Measurements from ENCODE around the gene TCFL5. TPM values are rescaled to one million over a fixed set of nuclear protein-coding genes. Genes with fewer than 3 reads are reported as not detected.

The TCFL5 gene
- total RNA-seq, 1 experiment from 2014 or later, result 25.7 TPM

DNA sequence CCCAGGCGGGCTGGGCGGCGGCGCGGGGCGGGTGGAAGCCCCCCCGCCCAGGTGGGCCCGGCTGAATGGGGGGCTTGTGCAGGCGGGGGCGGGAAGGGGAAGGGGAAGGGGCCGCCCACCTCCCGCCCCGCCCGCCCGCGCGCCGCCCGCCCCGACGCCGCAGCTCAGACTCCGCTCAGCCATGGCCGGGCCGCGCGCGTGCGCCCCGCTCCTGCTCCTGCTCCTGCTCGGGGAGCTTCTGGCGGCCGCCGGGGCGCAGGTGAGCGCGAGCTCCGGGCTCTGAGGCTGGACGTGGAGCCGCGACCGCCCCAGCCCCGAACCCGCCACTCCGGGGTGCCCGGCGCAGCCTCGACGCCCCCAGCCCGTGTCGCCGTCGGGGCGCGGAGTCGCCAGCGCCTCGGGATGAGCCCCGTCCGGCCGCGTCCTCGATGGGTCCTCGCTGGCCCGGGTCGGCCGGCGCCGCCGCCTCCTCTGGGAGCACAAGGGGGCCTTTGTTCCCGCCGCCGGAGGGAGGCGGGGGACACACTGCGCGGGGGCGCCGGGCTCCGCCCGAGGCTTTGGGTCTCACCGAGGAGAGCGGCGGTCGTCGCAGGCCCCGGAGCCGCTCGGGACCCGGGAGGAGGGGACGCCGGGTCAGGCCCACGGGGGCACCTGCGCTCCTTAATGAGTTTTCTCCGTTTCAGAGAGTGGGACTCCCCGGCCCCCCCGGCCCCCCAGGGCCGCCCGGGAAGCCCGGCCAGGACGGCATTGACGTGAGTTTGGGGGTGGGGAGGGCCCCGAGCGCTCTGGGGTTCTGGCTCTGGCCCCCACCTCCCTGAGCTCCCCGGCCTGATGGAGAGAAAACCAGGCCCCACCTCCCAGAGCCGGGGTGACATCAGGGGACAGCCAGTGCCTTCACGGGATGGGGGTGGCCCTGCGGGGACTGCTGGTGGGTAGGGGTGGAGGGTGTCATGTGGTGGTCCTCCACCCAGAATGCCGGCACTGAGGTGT lies 44.4 kb downstream of the TCFL5 start, which contains the start of gene COL9A3:
Gene COL9A3, plus strand, starts transcription at position 167 of the 990 bp plus-strand sequence. Its CDS starts 15 bp downstream, at position 182.
- DNase-seq, result peak; percentile 91
- Histone ChIP-seq H3K36me3 (replicated peaks; ENCODE audit: control insufficient read depth, insufficient read depth, low read length) (no peaks in the 10 kb centered on the region; the same call in 1 of the 2 replicates), H3K4me3 (ENCODE audit: insufficient read depth, low read depth, low read length) (peak within 1 kb of the TSS; percentile 63), H3K27me3 (ENCODE audit: control insufficient read depth, insufficient read depth, low read length) (peaks cover 8% of the 10 kb centered on the region)

DNA sequence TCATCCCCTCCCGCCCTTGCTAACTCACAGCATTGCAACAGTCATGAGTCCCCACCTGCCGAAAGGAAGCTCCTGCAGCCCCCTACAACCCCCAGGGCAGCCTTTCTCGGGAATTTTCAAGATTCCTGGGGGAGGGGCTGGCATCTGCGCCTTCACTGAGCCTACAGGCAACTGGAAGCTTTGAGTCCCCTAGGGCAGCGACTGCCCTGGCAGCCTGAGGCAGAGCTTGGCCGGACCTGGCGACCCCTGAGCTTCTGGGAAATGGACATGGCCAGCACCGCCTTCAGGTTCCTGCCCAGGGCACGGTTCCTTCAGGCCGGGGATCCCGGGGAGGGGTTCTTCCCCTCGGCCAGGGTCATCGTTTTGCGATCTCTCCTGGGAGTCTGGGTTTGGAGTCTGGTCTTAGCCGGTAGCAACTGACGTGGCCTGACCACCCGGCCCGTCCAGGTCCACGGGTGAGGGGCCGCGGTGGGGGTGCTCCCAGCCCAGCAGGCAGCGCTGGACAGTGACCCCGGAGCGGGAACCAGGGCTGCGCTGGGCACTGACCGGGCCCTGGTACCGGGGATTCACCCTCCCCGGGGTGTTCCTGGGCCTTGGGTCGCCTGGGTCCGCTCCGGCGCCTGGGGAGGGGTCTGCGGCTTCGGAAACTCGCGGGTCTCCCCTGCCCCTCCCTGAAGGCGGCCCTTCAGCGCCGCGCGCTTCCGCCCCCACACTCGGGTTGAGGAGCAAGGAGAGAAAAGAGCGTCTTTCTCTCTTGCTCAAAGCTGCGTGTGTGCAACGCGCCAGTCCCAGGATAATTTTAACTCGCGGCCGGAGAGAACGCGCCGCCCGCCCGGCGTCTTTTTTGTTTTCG lies 45.4 kb downstream of the TCFL5 start:
- peak; percentile 97 for DNase-seq
- Histone ChIP-seq H3K4me3 (ENCODE audit: insufficient read depth, low read depth, low read length) (peak overlapping the region; percentile 63), H3K36me3 (replicated peaks; ENCODE audit: control insufficient read depth, insufficient read depth, low read length) (peaks cover 2% of the 10 kb centered on the region), H3K27me3 (ENCODE audit: control insufficient read depth, insufficient read depth, low read length) (peaks cover 8% of the 10 kb centered on the region)

DNA sequence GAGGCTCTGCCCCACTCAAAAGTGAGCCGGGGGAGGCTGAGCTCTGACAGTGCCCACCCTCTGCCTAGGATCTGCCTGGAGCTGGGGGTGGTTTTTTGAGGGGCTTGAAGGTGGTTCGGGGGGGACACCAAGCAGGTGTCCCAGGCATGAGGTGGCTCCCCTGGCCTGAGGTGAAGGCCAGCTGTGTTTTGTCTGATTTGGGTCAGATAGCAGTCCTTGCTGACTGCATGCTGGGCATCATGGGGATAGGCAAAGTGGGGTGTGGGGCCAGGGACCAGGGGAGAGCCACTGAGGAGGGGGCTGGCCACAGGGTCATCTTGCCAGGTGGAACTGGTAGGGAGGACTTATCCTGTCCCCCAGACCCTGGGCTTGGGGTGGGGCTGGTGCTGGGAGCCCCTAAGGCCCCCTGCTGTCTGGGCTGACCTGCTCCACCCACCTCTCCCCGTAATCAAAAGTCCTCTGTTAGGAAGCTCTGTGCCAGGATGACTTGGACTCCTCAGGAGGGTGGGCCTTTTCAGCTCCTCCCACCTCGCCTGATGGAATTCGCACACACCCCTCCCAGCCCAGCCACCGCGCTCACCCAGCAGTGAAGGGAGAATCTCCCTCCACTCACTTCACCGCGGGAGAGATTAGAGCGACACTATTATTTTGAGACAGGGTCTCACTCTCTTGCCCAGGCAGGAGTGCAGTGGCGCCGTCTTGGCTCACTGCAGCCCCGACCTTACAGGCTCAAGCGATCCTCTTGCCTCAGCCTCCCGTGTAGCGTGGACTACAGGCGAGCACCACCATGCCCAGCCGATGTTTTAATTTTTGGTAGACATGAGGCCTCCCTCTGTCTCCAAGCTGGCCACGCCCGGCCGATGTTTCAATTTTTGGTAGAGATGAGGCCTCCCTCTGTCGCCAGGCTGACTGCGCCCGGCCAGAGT lies 46.3 kb downstream of the TCFL5 start:
- peak; percentile 95 for DNase-seq
- peaks cover 8% of the 10 kb centered on the region for H3K27me3 ChIP-seq (ENCODE audit: control insufficient read depth, insufficient read depth, low read length)
- H3K4me3 ChIP-seq (ENCODE audit: insufficient read depth, low read depth, low read length), result peak overlapping the region; percentile 63
- H3K36me3 ChIP-seq (replicated peaks; ENCODE audit: control insufficient read depth, insufficient read depth, low read length), result peaks cover 4% of the 10 kb centered on the region

DNA sequence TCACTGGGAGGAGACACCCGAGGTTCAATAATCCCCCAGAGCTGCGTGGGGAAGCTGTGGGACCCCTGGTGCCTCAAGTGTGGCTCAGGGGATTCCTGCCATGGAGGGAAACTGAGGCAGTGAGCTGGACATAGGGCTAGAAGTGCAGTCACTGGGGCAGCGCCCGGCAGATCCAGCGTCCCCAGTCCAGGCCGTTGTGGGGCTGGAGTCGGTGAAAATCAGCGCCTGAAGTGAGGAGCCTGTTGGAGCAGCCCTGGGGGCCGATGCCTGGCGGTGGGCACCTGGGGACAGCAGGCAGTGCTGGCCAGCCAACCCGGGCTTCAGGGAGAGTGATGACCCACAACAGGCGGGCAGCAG lies 46.9 kb downstream of the TCFL5 start:
- Histone ChIP-seq H3K4me3 (ENCODE audit: insufficient read depth, low read depth, low read length) (no peak overlapping the region), H3K27me3 (ENCODE audit: control insufficient read depth, insufficient read depth, low read length) (peaks cover 8% of the 10 kb centered on the region), H3K36me3 (replicated peaks; ENCODE audit: control insufficient read depth, insufficient read depth, low read length) (peaks cover 8% of the 10 kb centered on the region)
- no peak for DNase-seq

DNA sequence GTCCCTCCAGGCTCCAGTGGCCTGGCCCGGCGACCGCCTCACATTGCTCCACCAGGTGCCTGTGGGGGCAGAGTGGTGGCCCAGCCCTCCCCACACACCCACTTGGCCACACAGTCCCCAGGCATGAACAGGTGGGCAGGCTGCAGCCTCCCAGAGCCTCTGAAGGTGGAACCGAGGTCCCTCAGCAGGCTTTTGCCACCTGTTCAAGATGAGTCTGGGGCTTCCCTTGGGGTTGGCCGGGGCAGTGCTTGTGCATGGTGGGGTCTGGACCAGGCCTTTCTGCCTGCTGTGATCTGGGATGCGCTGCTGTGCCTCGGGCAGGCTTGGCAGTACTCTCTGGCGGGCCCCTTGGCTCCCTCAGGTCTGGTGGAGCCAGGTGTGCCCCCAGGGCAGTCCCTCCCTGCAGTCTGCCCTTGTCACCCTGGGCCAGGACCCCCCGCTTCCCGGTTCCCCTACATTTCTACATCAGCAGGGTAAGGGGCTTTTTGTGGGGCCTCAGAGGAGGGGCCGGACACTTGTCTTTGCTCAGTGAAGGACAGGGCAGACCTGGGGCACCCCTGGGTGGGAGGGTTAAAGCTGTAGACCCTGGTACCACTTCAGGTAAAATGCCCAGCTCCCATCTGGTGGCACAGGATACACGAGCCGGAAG lies 47.4 kb downstream of the TCFL5 start:
- Histone ChIP-seq H3K27me3 (ENCODE audit: control insufficient read depth, insufficient read depth, low read length) (peaks cover 8% of the 10 kb centered on the region), H3K36me3 (replicated peaks; ENCODE audit: control insufficient read depth, insufficient read depth, low read length) (peaks cover 9% of the 10 kb centered on the region), H3K4me3 (ENCODE audit: insufficient read depth, low read depth, low read length) (no peak overlapping the region)
- no peak for DNase-seq

DNA sequence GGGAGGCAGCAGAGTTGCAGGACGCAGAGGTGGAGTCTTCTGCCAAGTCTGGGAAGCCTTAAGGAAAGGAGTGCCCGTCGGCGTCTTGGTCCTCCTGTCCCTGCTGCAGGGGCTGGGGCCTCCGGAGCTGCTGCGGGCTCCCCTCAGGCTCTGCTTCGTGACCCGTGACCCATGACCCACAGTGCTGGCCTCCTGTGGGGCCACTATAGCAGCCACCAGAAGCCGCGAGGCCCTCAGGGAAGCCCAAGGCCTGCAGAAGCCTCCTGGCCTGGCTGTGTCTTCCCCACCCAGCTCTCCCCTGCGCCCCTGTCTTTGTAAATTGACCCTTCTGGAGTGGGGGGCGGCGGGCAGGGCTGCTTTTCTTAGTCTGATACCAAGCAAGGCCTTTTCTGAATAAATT lies 48.0 kb downstream of the TCFL5 start:
- Histone ChIP-seq H3K4me3 (ENCODE audit: insufficient read depth, low read depth, low read length) (no peak overlapping the region), H3K27me3 (ENCODE audit: control insufficient read depth, insufficient read depth, low read length) (peaks cover 8% of the 10 kb centered on the region), H3K36me3 (replicated peaks; ENCODE audit: control insufficient read depth, insufficient read depth, low read length) (peaks cover 10% of the 10 kb centered on the region)
- DNase-seq, result no peak

DNA sequence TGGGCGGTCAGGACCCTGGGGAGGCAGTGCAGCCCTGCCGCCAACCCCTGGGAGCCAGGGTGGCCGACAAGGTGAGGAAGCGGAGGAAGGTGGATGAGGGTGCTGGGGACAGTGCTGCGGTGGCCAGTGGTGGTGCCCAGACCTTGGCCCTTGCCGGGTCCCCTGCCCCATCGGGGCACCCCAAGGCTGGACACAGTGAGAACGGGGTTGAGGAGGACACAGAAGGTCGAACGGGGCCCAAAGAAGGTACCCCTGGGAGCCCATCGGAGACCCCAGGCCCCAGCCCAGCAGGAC lies 48.8 kb downstream of the TCFL5 start:
- H3K36me3 ChIP-seq (replicated peaks; ENCODE audit: control insufficient read depth, insufficient read depth, low read length), result peaks cover 10% of the 10 kb centered on the region
- H3K4me3 ChIP-seq (ENCODE audit: insufficient read depth, low read depth, low read length), result no peak overlapping the region
- DNase-seq, result no peak
- peaks cover 8% of the 10 kb centered on the region for H3K27me3 ChIP-seq (ENCODE audit: control insufficient read depth, insufficient read depth, low read length)

DNA sequence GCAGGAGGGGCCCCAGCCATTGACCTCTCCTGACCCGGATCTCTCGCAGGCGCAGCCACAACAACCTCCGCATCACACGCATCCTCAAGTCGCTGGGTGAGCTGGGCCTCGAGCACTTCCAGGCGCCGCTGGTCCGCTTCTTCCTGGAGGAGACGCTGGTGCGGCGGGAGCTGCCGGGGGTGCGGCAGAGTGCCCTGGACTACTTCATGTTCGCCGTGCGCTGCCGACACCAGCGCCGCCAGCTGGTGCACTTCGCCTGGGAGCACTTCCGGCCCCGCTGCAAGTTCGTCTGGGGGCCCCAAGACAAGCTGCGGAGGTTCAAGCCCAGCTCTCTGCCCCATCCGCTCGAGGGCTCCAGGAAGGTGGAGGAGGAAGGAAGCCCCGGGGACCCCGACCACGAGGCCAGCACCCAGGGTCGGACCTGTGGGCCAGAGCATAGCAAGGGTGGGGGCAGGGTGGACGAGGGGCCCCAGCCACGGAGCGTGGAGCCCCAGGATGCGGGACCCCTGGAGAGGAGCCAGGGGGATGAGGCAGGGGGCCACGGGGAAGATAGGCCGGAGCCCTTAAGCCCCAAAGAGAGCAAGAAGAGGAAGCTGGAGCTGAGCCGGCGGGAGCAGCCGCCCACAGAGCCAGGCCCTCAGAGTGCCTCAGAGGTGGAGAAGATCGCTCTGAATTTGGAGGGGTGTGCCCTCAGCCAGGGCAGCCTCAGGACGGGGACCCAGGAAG lies 49.3 kb downstream of the TCFL5 start:
- DNase-seq, result no peak
- Histone ChIP-seq H3K27me3 (ENCODE audit: control insufficient read depth, insufficient read depth, low read length) (peaks cover 7% of the 10 kb centered on the region), H3K4me3 (ENCODE audit: insufficient read depth, low read depth, low read length) (no peak overlapping the region), H3K36me3 (replicated peaks; ENCODE audit: control insufficient read depth, insufficient read depth, low read length) (peaks cover 10% of the 10 kb centered on the region)

DNA sequence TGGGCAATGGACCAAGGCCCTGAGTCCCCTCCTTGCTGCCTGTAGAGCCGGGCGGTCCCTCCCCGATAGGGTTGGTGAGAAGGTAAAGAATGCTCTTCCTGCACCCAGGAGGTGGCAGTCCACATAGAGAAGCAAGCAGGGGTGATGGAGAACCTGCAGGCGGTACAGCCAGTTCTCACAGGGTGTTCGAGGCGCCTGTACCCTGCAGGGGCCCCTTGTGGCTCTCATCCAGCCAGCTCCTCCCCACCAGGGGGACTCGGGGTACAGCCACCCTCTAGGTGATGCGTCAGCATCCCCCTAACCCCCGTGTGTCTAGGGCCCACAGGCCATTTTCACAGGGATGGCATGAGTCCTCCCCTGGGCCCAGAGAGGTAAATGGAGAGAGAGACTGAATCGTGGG lies 49.9 kb downstream of the TCFL5 start:
- DNase-seq, result no peak
- H3K36me3 ChIP-seq (replicated peaks; ENCODE audit: control insufficient read depth, insufficient read depth, low read length), result peaks cover 10% of the 10 kb centered on the region
- no peak overlapping the region for H3K4me3 ChIP-seq (ENCODE audit: insufficient read depth, low read depth, low read length)
- peaks cover 5% of the 10 kb centered on the region; the same call in 1 of the 2 replicates for H3K27me3 ChIP-seq (ENCODE audit: control insufficient read depth, insufficient read depth, low read length)

DNA sequence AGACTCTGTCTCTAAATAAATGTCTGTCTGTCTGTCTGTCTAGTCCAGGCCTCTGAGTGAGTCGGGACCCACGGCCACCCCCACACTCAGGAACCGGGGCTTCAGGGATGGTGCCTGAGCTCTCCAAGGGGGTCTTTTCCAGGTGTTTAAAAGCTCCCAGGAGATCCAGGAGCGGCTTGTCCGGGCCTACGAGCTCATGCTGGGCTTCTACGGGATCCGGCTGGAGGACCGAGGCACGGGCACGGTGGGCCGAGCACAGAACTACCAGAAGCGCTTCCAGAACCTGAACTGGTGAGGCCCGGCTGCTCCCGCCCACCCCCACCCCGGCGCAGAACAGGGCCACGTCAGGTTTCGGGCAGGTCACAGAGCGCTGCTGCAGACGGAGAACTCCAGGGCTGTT lies 50.3 kb downstream of the TCFL5 start:
- H3K27me3 ChIP-seq (ENCODE audit: control insufficient read depth, insufficient read depth, low read length), result peaks cover 2% of the 10 kb centered on the region; the same call in 1 of the 2 replicates
- no peak overlapping the region for H3K4me3 ChIP-seq (ENCODE audit: insufficient read depth, low read depth, low read length)
- no peak for DNase-seq
- H3K36me3 ChIP-seq (replicated peaks; ENCODE audit: control insufficient read depth, insufficient read depth, low read length), result peaks cover 10% of the 10 kb centered on the region

DNA sequence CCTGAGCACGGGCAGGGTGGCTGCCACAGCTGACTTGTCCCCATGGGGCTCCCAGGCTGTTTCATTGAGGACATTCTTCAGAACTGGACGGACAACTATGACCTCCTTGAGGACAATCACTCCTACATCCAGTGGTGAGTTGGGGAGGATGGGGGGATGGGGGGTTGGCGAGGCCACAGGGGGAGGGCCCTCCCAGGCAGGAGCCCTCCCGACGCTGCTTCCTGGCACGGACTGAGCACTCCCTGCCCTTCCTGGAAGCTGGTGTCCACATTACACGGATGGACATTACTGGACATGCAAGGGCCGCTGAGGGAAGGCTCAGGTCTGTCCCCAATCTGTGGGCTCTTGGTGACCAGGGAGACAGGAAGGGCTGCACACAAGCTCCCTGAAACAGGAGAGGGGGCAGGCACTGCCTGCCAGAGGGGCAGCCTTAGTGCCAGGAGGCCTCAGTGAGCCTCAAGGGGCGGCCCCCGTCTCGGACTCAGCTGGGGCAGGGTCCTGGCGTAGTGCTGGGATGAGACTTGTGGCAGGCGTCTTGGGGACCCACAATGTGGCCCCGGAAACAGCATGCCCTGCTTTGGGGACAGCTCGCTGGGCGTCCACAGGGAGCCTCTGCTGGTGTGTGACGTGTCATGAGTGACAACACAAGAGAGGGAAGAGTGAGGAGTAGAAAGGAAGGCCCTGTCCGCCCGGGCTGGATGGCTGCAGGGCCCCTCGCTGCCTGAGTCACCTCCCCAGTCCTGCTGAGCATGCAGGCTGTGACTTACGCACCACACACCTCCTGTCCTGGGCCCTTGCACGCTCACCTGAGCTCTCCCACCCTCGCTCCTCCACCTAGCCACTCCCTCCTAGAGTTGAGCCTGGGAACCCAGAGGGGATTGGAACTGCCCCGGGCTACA lies 51.8 kb downstream of the TCFL5 start:
- peaks cover 10% of the 10 kb centered on the region for H3K36me3 ChIP-seq (replicated peaks; ENCODE audit: control insufficient read depth, insufficient read depth, low read length)

DNA sequence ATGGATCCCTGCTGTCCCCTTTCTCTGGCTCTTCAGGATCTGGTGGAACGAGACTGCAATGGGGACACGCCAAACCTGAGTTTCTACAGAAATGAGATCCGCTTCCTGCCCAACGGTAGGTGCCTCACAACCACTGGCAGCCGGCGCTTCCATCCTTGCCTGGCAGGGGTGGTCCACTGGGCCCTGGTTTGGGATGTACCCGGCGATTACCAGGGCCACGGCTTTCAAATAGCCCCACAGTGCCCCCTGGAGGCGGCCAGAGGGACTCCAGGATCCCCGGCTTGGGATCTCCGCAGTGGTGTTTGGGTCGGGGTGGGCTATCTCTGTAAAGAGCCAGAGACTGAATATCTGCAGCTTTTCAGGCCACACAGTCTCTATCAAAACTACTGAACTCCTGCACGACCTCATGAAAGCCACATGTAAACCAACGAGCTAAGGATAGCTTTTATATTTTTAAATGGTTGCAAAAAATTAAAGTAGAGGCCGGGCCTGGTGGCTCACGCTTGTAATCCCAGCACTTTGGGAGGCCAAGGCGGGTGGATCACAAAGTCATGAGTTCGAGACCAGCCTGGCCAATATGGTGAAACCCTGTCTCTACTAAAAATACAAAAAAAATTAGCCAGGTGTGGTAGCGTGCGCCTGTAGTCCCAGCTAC lies 53.3 kb downstream of the TCFL5 start:
- peak; percentile 97 for DNase-seq
- no peak overlapping the region for H3K4me3 ChIP-seq (ENCODE audit: insufficient read depth, low read depth, low read length)
- peaks cover 3% of the 10 kb centered on the region for H3K27me3 ChIP-seq (ENCODE audit: control insufficient read depth, insufficient read depth, low read length)
- H3K36me3 ChIP-seq (replicated peaks; ENCODE audit: control insufficient read depth, insufficient read depth, low read length), result peaks cover 10% of the 10 kb centered on the region

More for the DNA sequence above, 51.8 kb downstream of the TCFL5 start:
- H3K27me3 ChIP-seq (ENCODE audit: control insufficient read depth, insufficient read depth, low read length), result no peaks in the 10 kb centered on the region
- no peak for DNase-seq
- no peak overlapping the region for H3K4me3 ChIP-seq (ENCODE audit: insufficient read depth, low read depth, low read length)
